ENCODE measurements around the gene BCOR.

GRCh38 chrX:40055495-40055894 is 42.3 kb downstream of the BCOR start:
- TF ChIP-seq MTA2 (IDR thresholded peaks at IDR 0.05; ENCODE audit: low read depth) = no peak
- no peak for TF ChIP-seq KDM1A (IDR thresholded peaks at IDR 0.05)
